Measurements from ENCODE around the gene PPP2R2B.

- TF ChIP-seq CTCF (IDR thresholded peaks at IDR 0.05), result no peak
- TF ChIP-seq POLR2A (IDR thresholded peaks at IDR 0.05), result no peak
Measured at GRCh38 chr5:146799671-146800070, 78.9 kb downstream of the PPP2R2B start.
